Sigmoid colon (tissue), 7 donors: ENCODE measurements around the gene MORN1. TPM values are rescaled to one million over a fixed set of nuclear protein-coding genes. Genes with fewer than 3 reads are reported as not detected.

Experiments
- DNase-seq: peaks from one replicate; pipeline ENCODE4 v3.0.0-alpha.2; 2019
- H3K27ac ChIP-seq, 4 donors: fragments of 200-600 bp; sonication (generic); one replicate each; pipeline ENCODE4 v1.5.1; 2016 to 2019; ENCODE audit warnings: mild to moderate bottlenecking in 1 of 4
- H3K27me3 ChIP-seq, 3 donors: fragments of 200-600 bp; sonication (generic); one replicate each; pipeline ENCODE4 v1.5.1; 2019; ENCODE audit warnings: mild to moderate bottlenecking in 1 of 3
- H3K36me3 ChIP-seq, 4 donors: fragments of 200-600 bp; sonication (generic); one replicate each; pipeline ENCODE4 v1.5.1; 2016 to 2019
- H3K4me1 ChIP-seq, 4 donors: fragments of 200-600 bp; sonication (generic); one replicate each; pipeline ENCODE4 v1.5.1; 2017 to 2019
- H3K4me3 ChIP-seq, 4 donors: fragments of 200-600 bp; sonication (generic); one replicate each; pipeline ENCODE4 v1.5.1; 2017 to 2019; ENCODE audit warnings: mild to moderate bottlenecking in 2 of 4, moderate library complexity in 1 of 4
- H3K9me3 ChIP-seq, 4 donors: fragments of 200-600 bp in 3 of 4; sonication (generic) in 3 of 4; one replicate each; pipeline versions ENCODE4 v1.5.1 to v1.6.1; 2013 to 2019
- CTCF ChIP-seq, 4 experiments: fragments of 450-650 bp in 3 of 4; fragments of 200-600 bp in 1 of 4; IDR thresholded peaks; one replicate each; pipeline ENCODE4 v1.5.1; 2016 to 2019; ENCODE audit warnings: antibody characterized with exemption in 4 of 4, mild to moderate bottlenecking in 3 of 4, moderate library complexity in 2 of 4
- EP300 ChIP-seq, 4 donors: sonication (generic); formaldehyde crosslinking; IDR thresholded peaks; one replicate each; pipeline ENCODE4 v1.6.1; 2017; ENCODE audit warnings: antibody characterized with exemption in 4 of 4
- POLR2A ChIP-seq, 2 donors: fragments of 450-650 bp; IDR thresholded peaks; one replicate each; pipeline ENCODE4 v1.6.1; 2016; ENCODE audit warnings: antibody characterized with exemption in 2 of 2, mild to moderate bottlenecking in 2 of 2, moderate library complexity in 2 of 2
- POLR2AphosphoS5 ChIP-seq, 4 donors: sonication (generic); formaldehyde crosslinking; IDR thresholded peaks; one replicate each; pipeline ENCODE4 v1.6.1; 2017; ENCODE audit warnings: antibody characterized with exemption in 4 of 4
- WGBS, 2 donors: extraction: QIAGEN DNeasy Blood & Tissue Kit; methylation state at CpG; one replicate each; pipeline ENCODE4 v1.1.7; 2013; 5-methylcytosine and 5-hydroxymethylcytosine counted together
- intact Hi-C: fragments of 100-400 bp; cut with DNase I; formaldehyde crosslinking; loops from one replicate; pipeline ENCODE4 v1.15.1; 2023
- polyA plus RNA-seq, 3 donors: library from polyadenylated mRNA; stranded (reverse); fragments of 200-250 nt; gene quantifications; one replicate each; pipeline ENCODE4 v1.2.3, GENCODE V29; 2013
- total RNA-seq, 4 donors: library from RNA; depleted of rRNA; stranded (reverse); fragments of >200 nt; gene quantifications; one replicate each; pipeline ENCODE4 v1.1.0, GENCODE V29; 2016
- donor health status: healthy with polysubstance abuse.
- donor health status: Bipolar disorder and iron deficiency.
- donor health status: healthy.

The MORN1 gene
- total and polyA plus RNA-seq, 7 donors = 2.4 to 9.1 (median 6.4) TPM

GRCh38 chr1:2341706-2342383 lies 49.5 kb downstream of the MORN1 start:
- DNase-seq = no peak
- H3K4me3 ChIP-seq = no peak overlapping the region
- 55 to 79% methylated on average over 29 of the region's 29 CpGs for WGBS, 2 donors
- no peak overlapping the region for H3K27ac ChIP-seq
- TF ChIP-seq CTCF (IDR thresholded peaks at IDR 0.05) (no peak), POLR2A (IDR thresholded peaks at IDR 0.05) (no peak), EP300 (IDR thresholded peaks at IDR 0.05) (no peak), POLR2AphosphoS5 (IDR thresholded peaks at IDR 0.05) (no peak)
- no peaks in the 10 kb centered on the region for H3K9me3 ChIP-seq
- intact Hi-C loops = no loop called here
- H3K36me3 ChIP-seq = no peaks in the 10 kb centered on the region
- no peaks in the 10 kb centered on the region for H3K4me1 ChIP-seq
- no peaks in the 10 kb centered on the region for H3K27me3 ChIP-seq

GRCh38 chr1:2340918-2341254 lies 50.5 kb downstream of the MORN1 start:
- no peaks in the 10 kb centered on the region for H3K36me3 ChIP-seq
- no peaks in the 10 kb centered on the region for H3K4me1 ChIP-seq
- no peak overlapping the region for H3K4me3 ChIP-seq
- no peaks in the 10 kb centered on the region for H3K9me3 ChIP-seq
- no peak for DNase-seq
- intact Hi-C loops = no loop called here
- TF ChIP-seq POLR2AphosphoS5 (IDR thresholded peaks at IDR 0.05) (no peak), EP300 (IDR thresholded peaks at IDR 0.05) (no peak), CTCF (IDR thresholded peaks at IDR 0.05) (no peak), POLR2A (IDR thresholded peaks at IDR 0.05) (no peak)
- H3K27me3 ChIP-seq = no peaks in the 10 kb centered on the region
- 93 to 95% methylated on average over 14 of the region's 14 CpGs for WGBS, 2 donors
- H3K27ac ChIP-seq = no peak overlapping the region

DNA sequence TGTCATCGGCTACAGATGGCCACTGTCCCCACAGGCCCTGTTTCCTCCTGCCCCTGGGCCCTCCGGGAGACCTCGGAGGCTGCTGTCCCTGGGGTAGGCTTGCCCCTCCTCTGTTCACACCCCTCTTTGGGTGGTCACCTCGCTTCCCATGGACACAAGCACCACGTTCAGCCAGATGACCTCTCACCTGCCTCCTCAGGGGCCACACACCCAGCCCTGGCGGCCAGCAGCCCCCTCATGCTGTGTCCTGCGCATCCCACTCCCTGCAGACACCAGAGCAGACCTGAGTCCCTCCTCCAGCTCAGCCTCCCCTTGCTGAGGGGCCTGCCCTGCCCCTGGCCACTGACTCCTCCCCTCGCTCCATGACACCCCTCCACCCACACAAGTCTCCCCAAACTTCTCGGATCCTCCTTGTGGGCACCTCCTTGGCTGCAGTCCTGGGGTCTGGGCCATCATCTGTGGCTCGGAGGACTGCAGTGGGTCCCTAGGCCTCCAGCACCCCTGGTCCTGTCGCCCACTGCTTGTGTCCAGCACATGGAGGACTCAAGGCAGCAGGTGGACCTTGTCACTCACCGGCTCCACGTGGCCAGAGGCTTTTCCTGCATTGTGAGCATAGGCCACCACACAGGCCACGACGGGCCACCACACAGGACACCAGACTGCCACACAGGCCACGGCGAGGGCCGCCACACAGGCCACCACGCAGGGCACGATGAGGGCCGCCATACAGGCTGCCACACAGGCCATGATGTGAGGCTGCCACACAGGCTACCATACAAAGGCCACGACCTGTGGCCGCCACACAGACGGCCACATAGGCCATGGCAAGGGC lies 51.1 kb downstream of the MORN1 start:
- no peaks in the 10 kb centered on the region for H3K9me3 ChIP-seq
- no peak overlapping the region for H3K4me3 ChIP-seq
- no peaks in the 10 kb centered on the region for H3K27me3 ChIP-seq
- no peak overlapping the region for H3K27ac ChIP-seq
- no peaks in the 10 kb centered on the region for H3K4me1 ChIP-seq
- no peak for DNase-seq
- TF ChIP-seq POLR2A (IDR thresholded peaks at IDR 0.05) (no peak), POLR2AphosphoS5 (IDR thresholded peaks at IDR 0.05) (no peak), EP300 (IDR thresholded peaks at IDR 0.05) (no peak), CTCF (IDR thresholded peaks at IDR 0.05) (no peak)
- 85 to 89% methylated on average over 24 of the region's 24 CpGs for WGBS, 2 donors
- intact Hi-C loops = no loop called here
- no peaks in the 10 kb centered on the region for H3K36me3 ChIP-seq

- H3K27ac ChIP-seq = no peak overlapping the region
- DNase-seq = no peak
- no peaks in the 10 kb centered on the region for H3K27me3 ChIP-seq
- WGBS, 2 donors = 79 to 89% methylated on average over 45 of the region's 45 CpGs
- H3K9me3 ChIP-seq = no peaks in the 10 kb centered on the region
- TF ChIP-seq POLR2A (IDR thresholded peaks at IDR 0.05) (no peak), EP300 (IDR thresholded peaks at IDR 0.05) (no peak)
- H3K4me3 ChIP-seq = no peak overlapping the region
- H3K36me3 ChIP-seq = no peaks in the 10 kb centered on the region
- H3K4me1 ChIP-seq = no peaks in the 10 kb centered on the region
- intact Hi-C loops = no loop called here
Observed at GRCh38 chr1:2339206-2340085, 51.9 kb downstream of the MORN1 start.

GRCh38 chr1:2337501-2337900 lies 53.9 kb downstream of the MORN1 start:
- Histone ChIP-seq H3K36me3 (no peaks in the 10 kb centered on the region), H3K27ac (no peak overlapping the region), H3K9me3 (no peaks in the 10 kb centered on the region), H3K4me3 (no peak overlapping the region), H3K4me1 (no peaks in the 10 kb centered on the region), H3K27me3 (no peaks in the 10 kb centered on the region)
- intact Hi-C loops = no loop called here
- no peak for DNase-seq
- TF ChIP-seq POLR2AphosphoS5 (IDR thresholded peaks at IDR 0.05) (no peak), POLR2A (IDR thresholded peaks at IDR 0.05) (no peak), CTCF (IDR thresholded peaks at IDR 0.05) (no peak), EP300 (IDR thresholded peaks at IDR 0.05) (no peak)
- 61 to 78% methylated on average over 10 of the region's 10 CpGs for WGBS, 2 donors
